K562 (cell line): ENCODE results near the gene PPP1R14C. TPM values are rescaled to one million over a fixed set of nuclear protein-coding genes. Genes with fewer than 3 reads are reported as not detected.

ENCODE experiments used
- ARID1B ChIP-seq: fragments of 450-650 bp; IDR thresholded peaks from 2 replicates; pipeline ENCODE4 v1.6.1; 2016; ENCODE audit warnings: antibody characterized with exemption, mild to moderate bottlenecking, inconsistent platforms
- ARNT ChIP-seq, 2 experiments: fragments of 450-650 bp; IDR thresholded peaks; 2 replicates each; pipeline ENCODE4 v1.6.1; 2016; ENCODE audit warnings: mild to moderate bottlenecking in 1 of 2
- CAMTA2 ChIP-seq: fragments of 250-450 bp; sonication (Bioruptor Pico); conservative IDR thresholded peaks from 2 replicates; pipeline ENCODE4 v1.5.1; 2022
- CC2D1A ChIP-seq: fragments of 450-650 bp; IDR thresholded peaks from 2 replicates; pipeline ENCODE4 v1.6.1; 2017; ENCODE audit warnings: mild to moderate bottlenecking
- EGR1 ChIP-seq: fragments of 450-650 bp; conservative IDR thresholded peaks from 2 replicates; pipeline ENCODE4 v1.6.1; 2017; ENCODE audit warnings: mild to moderate bottlenecking
- EHMT2 ChIP-seq: fragments of 450-650 bp; IDR thresholded peaks from 2 replicates; pipeline ENCODE4 v1.6.1; 2018; ENCODE audit warnings: antibody characterized with exemption
- ESRRB ChIP-seq: fragments of 250-450 bp; sonication (Bioruptor Pico); IDR thresholded peaks from 2 replicates; pipeline ENCODE4 v1.5.0; 2020; ENCODE audit warnings: mild to moderate bottlenecking, moderate library complexity, borderline replicate concordance
- FOXJ3 ChIP-seq: sonication (generic); formaldehyde crosslinking; IDR thresholded peaks from 2 replicates; pipeline ENCODE4 v1.4.0; 2020; ENCODE audit warnings: mild to moderate bottlenecking, missing genetic modification reagents
- GTF2B ChIP-seq: IDR thresholded peaks from 2 replicates; pipeline ENCODE4 v1.6.1; 2011; ENCODE audit not compliant: insufficient read length; ENCODE audit errors: extremely low read depth
- GTF2F1 ChIP-seq: IDR thresholded peaks from 2 replicates; pipeline ENCODE4 v1.6.1; 2011; ENCODE audit warnings: low read depth, low read length, improper control_type of control experiment
- HDAC1 ChIP-seq, 2 experiments: fragments of 450-650 bp; IDR thresholded peaks; 2 replicates each; pipeline ENCODE4 v1.6.1; 2016 to 2017; ENCODE audit warnings: inconsistent platforms in 1 of 2, mild to moderate bottlenecking in 1 of 2, moderate library complexity in 1 of 2
- HNRNPH1 ChIP-seq: fragments of 200-400 bp; formaldehyde crosslinking; optimal IDR thresholded peaks from 2 replicates; pipeline ENCODE3; 2017; ENCODE audit warnings: low read depth, mild to moderate bottlenecking, low read length, moderate library complexity
- MEF2A ChIP-seq: IDR thresholded peaks from 2 replicates; pipeline ENCODE4 v1.6.1; 2011; ENCODE audit warnings: low read depth, mild to moderate bottlenecking, low read length, moderate library complexity; ENCODE audit not compliant: control insufficient read depth
- NFE2 ChIP-seq: IDR thresholded peaks from 2 replicates; pipeline ENCODE4 v1.6.1; 2014; ENCODE audit warnings: antibody characterized with exemption, low read depth
- RAD51 ChIP-seq: fragments of 450-650 bp; IDR thresholded peaks from 2 replicates; pipeline ENCODE4 v1.7.1; 2016; ENCODE audit warnings: low read depth, mild to moderate bottlenecking, borderline replicate concordance
- RBM25 ChIP-seq: fragments of 200-400 bp; formaldehyde crosslinking; IDR thresholded peaks from 2 replicates; pipeline ENCODE4 v1.6.1; 2018; ENCODE audit warnings: low read length, low read depth, moderate library complexity; ENCODE audit not compliant: severe bottlenecking
- RFX1 ChIP-seq: fragments of 450-650 bp; IDR thresholded peaks from 2 replicates; pipeline ENCODE4 v1.6.1; 2016; ENCODE audit warnings: mild to moderate bottlenecking, moderate library complexity
- RUNX1 ChIP-seq: sonication (generic); IDR thresholded peaks from 2 replicates; pipeline ENCODE4 v1.6.1; 2016; ENCODE audit warnings: antibody characterized with exemption, low read depth
- SAFB ChIP-seq: fragments of 200-400 bp; formaldehyde crosslinking; IDR thresholded peaks from 2 replicates; pipeline ENCODE4 v1.6.1; 2017; ENCODE audit warnings: low read depth, low read length, borderline replicate concordance
- SMARCA4 ChIP-seq: fragments of 450-650 bp; IDR thresholded peaks from 2 replicates; pipeline ENCODE4 v1.6.1; 2016
- TCF7L2 ChIP-seq: fragments of 150-350 bp; IDR thresholded peaks from 2 replicates; pipeline ENCODE4 v1.6.1; 2016; ENCODE audit warnings: low read depth, mild to moderate bottlenecking, low read length, moderate library complexity
- ZBED1 ChIP-seq: IDR thresholded peaks from 2 replicates; pipeline ENCODE4 v1.6.1; 2014
- ZNF146 ChIP-seq: IDR thresholded peaks from one replicate; pipeline ENCODE4 v1.6.1; 2018; ENCODE audit warnings: missing compliant biosample characterization; ENCODE audit not compliant: unreplicated experiment
- ZNF696 ChIP-seq: fragments of 250-450 bp; sonication (Bioruptor Pico); conservative IDR thresholded peaks from 2 replicates; pipeline ENCODE4 v1.4.0; 2020; ENCODE audit warnings: mild to moderate bottlenecking, moderate library complexity
- polyA plus RNA-seq, 8 experiments: library from polyadenylated mRNA; depleted of rRNA in 4 of 8; stranded (reverse) in 5 of 8; unstranded in 3 of 8; fragments of >200 nt; fragmentation: Nextera tagmentation in 2 of 8; fragmentation: Illumina TruSeq in 1 of 8; extraction: Ambion mirVana in 2 of 8; extraction: Trizol in 1 of 8; gene quantifications; 2 replicates each; pipeline versions ENCODE4 v1.2.1 to v1.2.3, GENCODE V29; 2011 to 2014; ENCODE audit warnings: inconsistent platforms in 1 of 8, missing spikeins in 1 of 8
- total RNA-seq, 7 experiments: library from RNA; depleted of rRNA in 6 of 7; stranded (reverse); fragments of >200 nt in 6 of 7; fragmentation: Illumina TruSeq in 2 of 7; extraction: Trizol in 2 of 7; gene quantifications; 2 replicates each; pipeline versions ENCODE4 v1.2.1 to v1.2.3, GENCODE V29; 2011 to 2021; ENCODE audit warnings: low replicate concordance in 1 of 7
- TF ChIP-seq, protein P1 (sequence below), 2 experiments: fragments of 450-650 bp in 1 of 2; sonication (generic) in 1 of 2; formaldehyde crosslinking in 1 of 2; IDR thresholded peaks in 1 of 2; conservative IDR thresholded peaks in 1 of 2; 2 replicates each; pipeline versions ENCODE4 v1.6.1 to v1.8.1; 2016 to 2023; ENCODE audit warnings: mild to moderate bottlenecking in 2 of 2, moderate library complexity in 2 of 2, inconsistent platforms in 1 of 2, missing genetic modification reagents in 1 of 2
- TF ChIP-seq, protein P2 (sequence below), 2 experiments: IDR thresholded peaks in 1 of 2; conservative IDR thresholded peaks in 1 of 2; 2 replicates each; pipeline ENCODE4 v1.6.1; 2016; ENCODE audit warnings: low read depth in 2 of 2, mild to moderate bottlenecking in 1 of 2, missing compliant biosample characterization in 1 of 2, missing genetic modification characterization in 1 of 2, moderate library complexity in 1 of 2

The PPP1R14C gene
- total and polyA plus RNA-seq, 9 of the 15 experiments (the other 6 are each of a cell fraction or from before 2014, with no cell fraction given) = 4.5 to 16.6 (median 11.9) TPM

DNA sequence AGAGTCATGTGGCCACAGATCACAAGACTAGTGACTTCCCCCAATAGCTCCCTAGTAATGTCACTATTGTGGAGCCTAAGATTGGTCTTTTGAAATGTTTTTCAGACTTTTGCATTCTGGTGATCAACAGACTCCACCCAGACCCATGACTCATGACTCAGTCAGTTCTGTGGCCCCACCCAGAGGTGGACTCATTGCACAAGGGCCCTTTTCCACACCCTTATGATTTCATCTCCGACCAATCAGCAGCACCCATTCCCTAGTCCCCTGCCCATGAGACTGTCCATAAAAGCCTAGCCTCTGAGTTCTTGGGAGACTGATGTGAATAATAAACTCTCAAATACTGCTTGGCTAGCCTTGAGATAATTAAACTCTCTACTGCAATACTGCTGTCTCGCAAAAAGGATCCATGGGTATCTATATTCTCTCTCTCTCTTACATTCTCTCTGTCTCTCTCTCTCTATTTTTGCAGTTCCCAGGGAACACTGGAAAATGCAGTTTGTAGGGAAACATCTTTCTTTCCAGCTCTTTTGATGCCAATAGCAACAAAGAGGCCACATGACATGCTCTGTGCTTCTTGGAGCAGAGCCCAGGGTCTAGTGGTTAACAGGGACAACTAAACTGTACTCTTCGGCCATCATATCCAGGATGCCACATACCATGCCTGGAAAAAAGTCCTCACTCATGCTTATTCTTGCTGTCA is 154.6 kb downstream of the PPP1R14C start (continued):
- TF ChIP-seq GTF2B (no peak), EHMT2 (no peak), FOXJ3 (CRISPR knock-in tag) (no peak), SMARCA4 (peak; percentile 23; the same call in 1 of the 2 replicates), GTF2F1 (no peak), ZNF696 (CRISPR knock-in tag) (no peak), RAD51 (peak; percentile 66), HDAC1 (IDR thresholded peaks at IDR 0.05) (no peak), RFX1 (no peak; the same call in 1 of the 2 replicates), ZNF146 (CRISPR knock-in tag) (no peak), RBM25 (no peak), SAFB (no peak), ZBED1 (no peak), TCF7L2 (no peak), RUNX1 (no peak), HNRNPH1 (no peak), EGR1 (no peak), ARNT (IDR thresholded peaks at IDR 0.05) (peak in 1 of 2 experiments; percentile 30; a peak in 1 of 4 replicates), NFE2 (peak; percentile 59; the same call in 1 of the 2 replicates), CC2D1A (no peak), ARID1B (peak; percentile 31), ESRRB (no peak), CAMTA2 (CRISPR knock-in tag) (no peak), MEF2A (no peak)
- TF ChIP-seq, protein P1, sequence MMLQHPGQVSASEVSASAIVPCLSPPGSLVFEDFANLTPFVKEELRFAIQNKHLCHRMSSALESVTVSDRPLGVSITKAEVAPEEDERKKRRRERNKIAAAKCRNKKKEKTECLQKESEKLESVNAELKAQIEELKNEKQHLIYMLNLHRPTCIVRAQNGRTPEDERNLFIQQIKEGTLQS (IDR thresholded peaks at IDR 0.05) = peak; percentile 92
- TF ChIP-seq, protein P1 (CRISPR knock-in tag; conservative IDR thresholded peaks at IDR 0.05) = no peak
- TF ChIP-seq, protein P2, sequence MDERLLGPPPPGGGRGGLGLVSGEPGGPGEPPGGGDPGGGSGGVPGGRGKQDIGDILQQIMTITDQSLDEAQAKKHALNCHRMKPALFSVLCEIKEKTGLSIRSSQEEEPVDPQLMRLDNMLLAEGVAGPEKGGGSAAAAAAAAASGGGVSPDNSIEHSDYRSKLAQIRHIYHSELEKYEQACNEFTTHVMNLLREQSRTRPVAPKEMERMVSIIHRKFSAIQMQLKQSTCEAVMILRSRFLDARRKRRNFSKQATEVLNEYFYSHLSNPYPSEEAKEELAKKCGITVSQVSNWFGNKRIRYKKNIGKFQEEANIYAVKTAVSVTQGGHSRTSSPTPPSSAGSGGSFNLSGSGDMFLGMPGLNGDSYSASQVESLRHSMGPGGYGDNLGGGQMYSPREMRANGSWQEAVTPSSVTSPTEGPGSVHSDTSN (CRISPR knock-in tag; IDR thresholded peaks at IDR 0.05; ENCODE audit: low read depth) = no peak
- TF ChIP-seq, protein P2 (tag; conservative IDR thresholded peaks at IDR 0.05; ENCODE audit: low read depth) = no peak
